Natural killer cell (primary cell): ENCODE data around the gene TMOD4. TPM values are rescaled to one million over a fixed set of nuclear protein-coding genes. Genes with fewer than 3 reads are reported as not detected.

Experiments
- ATAC-seq, 3 donors: fragments of 150-1000 bp in 2 of 3; fragments of 200-7000 bp in 1 of 3; cut with Tn5 transposase; 1 replicate in 1 of 3; 2 replicates in 2 of 3; pipeline ENCODE4 v1.10.0; 2021; ENCODE audit warnings: mild to moderate bottlenecking in 2 of 3, moderate library complexity in 2 of 3
- DNase-seq, 2 donors: peaks; one replicate each; pipeline versions ENCODE4 v3.0.0 to v3.0.0-alpha.2; 2013 to 2021; ENCODE audit warnings: mixed read lengths in 1 of 2
- H3K27ac ChIP-seq: one replicate; pipeline ENCODE4 v1.5.1; 2013; ENCODE audit warnings: mild to moderate bottlenecking, low read length
- H3K27me3 ChIP-seq: one replicate; pipeline ENCODE4 v1.6.1; 2013; ENCODE audit warnings: low read length; ENCODE audit not compliant: control insufficient read depth, insufficient read depth
- H3K36me3 ChIP-seq: one replicate; pipeline ENCODE4 v1.6.1; 2013; ENCODE audit warnings: low read length; ENCODE audit not compliant: control insufficient read depth, insufficient read depth
- H3K4me1 ChIP-seq: one replicate; pipeline ENCODE4 v1.6.1; 2013; ENCODE audit warnings: low read length; ENCODE audit not compliant: control insufficient read depth, insufficient read depth
- H3K4me3 ChIP-seq: one replicate; pipeline ENCODE4 v1.5.1; 2013; ENCODE audit warnings: low read length
- H3K9me3 ChIP-seq: one replicate; pipeline ENCODE4 v1.6.1; 2013; ENCODE audit warnings: low read length; ENCODE audit not compliant: control insufficient read depth, insufficient read depth
- H3K27ac Mint-ChIP-seq, 2 donors: one replicate each; pipeline ENCODE4 v1.8.0; 2022; ENCODE audit warnings: mild to moderate bottlenecking in 2 of 2, mixed read lengths in 2 of 2, moderate library complexity in 1 of 2
- H3K27me3 Mint-ChIP-seq, 2 donors: one replicate each; pipeline ENCODE4 v1.8.0; 2022; ENCODE audit warnings: low read depth in 2 of 2, mixed read lengths in 2 of 2
- H3K36me3 Mint-ChIP-seq: one replicate; pipeline ENCODE4 v1.8.0; 2022; ENCODE audit warnings: mixed read lengths
- H3K4me1 Mint-ChIP-seq, 2 donors: one replicate each; pipeline ENCODE4 v1.8.0; 2022; ENCODE audit warnings: mixed read lengths in 2 of 2
- H3K4me3 Mint-ChIP-seq: one replicate; pipeline ENCODE4 v1.8.0; 2022; ENCODE audit warnings: mild to moderate bottlenecking, moderate library complexity, mixed read lengths
- H3K9me3 Mint-ChIP-seq, 2 donors: one replicate each; pipeline ENCODE4 v1.8.0; 2022; ENCODE audit warnings: mixed read lengths in 2 of 2
- CTCF ChIP-seq: fragments of 200-600 bp; IDR thresholded peaks from one replicate; pipeline ENCODE4 v1.8.0; 2022; ENCODE audit warnings: antibody characterized with exemption
- WGBS: methylation state at CpG from one replicate; pipeline ENCODE4 v1.1.7; 2013; ENCODE audit warnings: missing lambda C conversion rate; ENCODE audit not compliant: insufficient coverage; 5-methylcytosine and 5-hydroxymethylcytosine counted together
- intact Hi-C: fragments of 100-400 bp; cut with micrococcal nuclease; formaldehyde crosslinking; loops from one replicate; pipeline ENCODE4 v1.14.2; 2022
- total RNA-seq, 4 donors: library from RNA; stranded (reverse); fragments of 120-200 nt in 1 of 4; gene quantifications; one replicate each; pipeline versions ENCODE4 v1.2.3 to v1.2.4, GENCODE V29; 2013 to 2022

Gene TMOD4
- total RNA-seq, 3 donors from 2014 or later (not counting 1 experiment from before 2014, with no cell fraction given), result 2.6 to 3.8 TPM; not detected in 1

GRCh38 chr1:151128800-151129199 lies 47.0 kb downstream of the TMOD4 start:
- WGBS, result 91% methylated on average over 6 of the region's 6 CpGs

GRCh38 chr1:151124763-151125403 lies 50.9 kb downstream of the TMOD4 start:
- no peak for DNase-seq
- TF ChIP-seq CTCF, result no peak
- H3K4me3 Mint-ChIP-seq, result no peak overlapping the region
- Histone ChIP-seq H3K27me3 (no peaks in the 10 kb centered on the region), H3K36me3 (no peaks in the 10 kb centered on the region), H3K27ac (no peak overlapping the region), H3K4me3 (no peak overlapping the region), H3K9me3 (no peaks in the 10 kb centered on the region), H3K4me1 (no peaks in the 10 kb centered on the region)
- H3K9me3 Mint-ChIP-seq, result no peaks in the 10 kb centered on the region
- H3K27me3 Mint-ChIP-seq, result no peaks in the 10 kb centered on the region
- no peaks in the 10 kb centered on the region for H3K36me3 Mint-ChIP-seq
- H3K27ac Mint-ChIP-seq, result peak overlapping the region in 1 of 2 donors; percentile 5
- ATAC-seq, result no peak
- intact Hi-C loops, result no loop called here
- H3K4me1 Mint-ChIP-seq, result no peaks in the 10 kb centered on the region
- no CpG with 5 or more reads among the region's 5 CpGs for WGBS

More at GRCh38 chr1:151128800-151129199, 47.0 kb downstream of the TMOD4 start:
- H3K36me3 Mint-ChIP-seq, result no peaks in the 10 kb centered on the region
- Histone ChIP-seq H3K4me3 (no peak overlapping the region), H3K36me3 (no peaks in the 10 kb centered on the region), H3K4me1 (peaks cover 14% of the 10 kb centered on the region), H3K27me3 (no peaks in the 10 kb centered on the region), H3K27ac (no peak overlapping the region), H3K9me3 (no peaks in the 10 kb centered on the region)
- no peaks in the 10 kb centered on the region for H3K9me3 Mint-ChIP-seq
- DNase-seq, result no peak
- intact Hi-C loops, result no loop called here
- no peaks in the 10 kb centered on the region for H3K27me3 Mint-ChIP-seq
- no peak for ATAC-seq
- no peak for TF ChIP-seq CTCF
- peaks cover 12 to 15% of the 10 kb centered on the region in 2 donors for H3K4me1 Mint-ChIP-seq
- H3K4me3 Mint-ChIP-seq, result no peak overlapping the region
- H3K27ac Mint-ChIP-seq, result no peak overlapping the region

Other genes with a start within 250 kb of the TMOD4 start
- gene SETDB1, start 249.6 kb downstream of the TMOD4 start, total RNA-seq, result 10 to 100 TPM; 64.6 to 74.3 (median 70.5) TPM
- gene CERS2, start 201.1 kb downstream of the TMOD4 start, total RNA-seq, result 100 to 1,000 TPM; 122 to 129 (median 127) TPM
- gene ANXA9, start 193.7 kb downstream of the TMOD4 start, total RNA-seq, result under 1 TPM in 1 of 3 donors, not detected in 2; 0.25 TPM
- gene MINDY1, start 169.1 kb downstream of the TMOD4 start, total RNA-seq, result 10 to 100 TPM; 14.0 to 15.6 (median 15.2) TPM
- 10 to 100 TPM; 11.4 to 14.1 (median 13.5) TPM for gene PRUNE1, start 167.5 kb downstream of the TMOD4 start, total RNA-seq
- gene BNIPL, start 139.4 kb downstream of the TMOD4 start, total RNA-seq, result under 1 TPM; 0.28 to 0.39 (median 0.33) TPM
- 1 to 10 TPM; 1.6 to 3.3 (median 1.9) TPM for gene C1orf56, start 128.2 kb downstream of the TMOD4 start, total RNA-seq
- 100 to 1,000 TPM; 555 to 792 (median 752) TPM for gene CDC42SE1, start 116.4 kb downstream of the TMOD4 start, total RNA-seq
- 10 to 100 TPM; 11.2 to 18.6 (median 17.6) TPM for gene MLLT11, start 115.6 kb downstream of the TMOD4 start, total RNA-seq
- 10 to 100 TPM; 27.4 to 34.0 (median 30.6) TPM for gene GABPB2, start 105.2 kb downstream of the TMOD4 start, total RNA-seq
- gene SEMA6C, start 29.4 kb downstream of the TMOD4 start, total RNA-seq, result 1 to 10 TPM; 2.5 to 5.8 (median 3.0) TPM
- gene TNFAIP8L2, start 19.3 kb downstream of the TMOD4 start, total RNA-seq, result 10 to 100 TPM in 1 of 3 donors, 1 to 10 TPM in 2; 4.8 to 14.5 (median 5.7) TPM
- gene LYSMD1, start 10.1 kb downstream of the TMOD4 start, total RNA-seq, result 1 to 10 TPM; 1.0 to 1.7 (median 1.2) TPM
- gene SCNM1, start 9.8 kb downstream of the TMOD4 start, total RNA-seq, result 10 to 100 TPM; 52.3 to 54.2 (median 52.9) TPM
- gene VPS72, start 14.2 kb upstream of the TMOD4 start, total RNA-seq, result 10 to 100 TPM; 26.2 to 45.1 (median 44.8) TPM
- 10 to 100 TPM; 42.0 to 65.2 (median 44.6) TPM for gene PIP5K1A, start 22.6 kb upstream of the TMOD4 start, total RNA-seq
- gene PSMD4, start 78.8 kb upstream of the TMOD4 start, total RNA-seq, result 100 to 1,000 TPM in 1 of 3 donors, 10 to 100 TPM in 2; 94.2 to 101 (median 99.3) TPM
- 10 to 100 TPM; 48.1 to 52.2 (median 48.6) TPM for gene ZNF687, start 106.3 kb upstream of the TMOD4 start, total RNA-seq
- gene PI4KB, start 151.4 kb upstream of the TMOD4 start, total RNA-seq, result 10 to 100 TPM; 68.2 to 99.3 (median 95.0) TPM
- 100 to 1,000 TPM in 2 of 3 donors, 10 to 100 TPM in 1; 72.6 to 111 (median 110) TPM for gene RFX5, start 171.3 kb upstream of the TMOD4 start, total RNA-seq
- gene SELENBP1, start 196.7 kb upstream of the TMOD4 start, total RNA-seq, result not detected
- 100 to 1,000 TPM; 291 to 313 (median 297) TPM for gene PSMB4, start 223.6 kb upstream of the TMOD4 start, total RNA-seq